UCSD-AML1 (cell line): ENCODE data around the gene ATP6V0A4.
"Not testable (repeated sequence)": the region's sequence is repeated elsewhere in the genome, so short reads cannot be mapped to it uniquely, and the experiment has no call there.

Experiments used
- DNase-seq: peaks from one replicate; lab custom pipeline; 2025; ENCODE audit not compliant: unreplicated experiment; lab: John Stamatoyannopoulos, UW

ATP6V0A4 gene

GRCh38 chr7:138752518-138753149, 45.4 kb downstream of the ATP6V0A4 start:
- no peak for DNase-seq

- no peak for DNase-seq
Observed at GRCh38 chr7:138750901-138751464, 47.0 kb downstream of the ATP6V0A4 start.

- no peak for DNase-seq
Observed at GRCh38 chr7:138750473-138750872, 47.5 kb downstream of the ATP6V0A4 start.

- no peak for DNase-seq
Observed at GRCh38 chr7:138749960-138750359, 48.0 kb downstream of the ATP6V0A4 start.

- no peak for DNase-seq
Observed at GRCh38 chr7:138748666-138749065, 49.3 kb downstream of the ATP6V0A4 start.

- no peak for DNase-seq
Observed at GRCh38 chr7:138746073-138746472, 51.9 kb downstream of the ATP6V0A4 start.

- DNase-seq = no peak
Observed at GRCh38 chr7:138745189-138745588, 52.8 kb downstream of the ATP6V0A4 start.

DNA sequence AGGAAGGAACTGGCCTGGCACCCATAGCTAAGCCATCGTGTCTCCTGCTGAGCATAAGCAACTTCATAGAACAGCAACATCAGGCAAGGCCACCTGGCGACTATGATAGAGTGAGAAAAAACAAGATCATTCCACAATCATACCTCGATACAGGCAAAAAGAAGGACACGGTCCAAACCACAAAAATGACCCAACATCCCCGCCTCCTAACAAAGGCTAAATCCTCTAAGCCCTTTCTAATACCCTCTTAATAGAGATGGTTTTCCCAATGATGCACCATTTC, 56.6 kb downstream of the ATP6V0A4 start:
- DNase-seq = no peak

DNA sequence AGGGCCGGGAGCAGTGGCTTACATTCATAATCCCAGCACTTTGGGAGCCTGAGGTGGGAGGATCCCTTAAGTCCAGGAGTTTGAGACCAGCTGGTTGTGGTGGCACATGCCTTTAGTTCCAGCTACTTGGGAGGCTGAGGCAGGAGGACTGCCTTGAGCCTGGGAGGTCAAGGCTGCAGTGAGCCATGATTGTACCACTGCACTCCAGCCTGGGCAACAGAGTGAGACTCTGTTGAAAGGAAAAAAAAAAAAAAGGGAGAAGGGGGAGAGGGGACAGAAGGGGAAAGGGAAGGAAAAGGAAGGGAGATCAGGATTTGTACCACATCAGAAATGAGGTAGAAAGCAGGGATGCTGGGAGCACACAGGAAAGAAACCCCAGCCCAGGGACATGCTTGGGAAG, 58.1 kb downstream of the ATP6V0A4 start:
- DNase-seq = no peak

DNA sequence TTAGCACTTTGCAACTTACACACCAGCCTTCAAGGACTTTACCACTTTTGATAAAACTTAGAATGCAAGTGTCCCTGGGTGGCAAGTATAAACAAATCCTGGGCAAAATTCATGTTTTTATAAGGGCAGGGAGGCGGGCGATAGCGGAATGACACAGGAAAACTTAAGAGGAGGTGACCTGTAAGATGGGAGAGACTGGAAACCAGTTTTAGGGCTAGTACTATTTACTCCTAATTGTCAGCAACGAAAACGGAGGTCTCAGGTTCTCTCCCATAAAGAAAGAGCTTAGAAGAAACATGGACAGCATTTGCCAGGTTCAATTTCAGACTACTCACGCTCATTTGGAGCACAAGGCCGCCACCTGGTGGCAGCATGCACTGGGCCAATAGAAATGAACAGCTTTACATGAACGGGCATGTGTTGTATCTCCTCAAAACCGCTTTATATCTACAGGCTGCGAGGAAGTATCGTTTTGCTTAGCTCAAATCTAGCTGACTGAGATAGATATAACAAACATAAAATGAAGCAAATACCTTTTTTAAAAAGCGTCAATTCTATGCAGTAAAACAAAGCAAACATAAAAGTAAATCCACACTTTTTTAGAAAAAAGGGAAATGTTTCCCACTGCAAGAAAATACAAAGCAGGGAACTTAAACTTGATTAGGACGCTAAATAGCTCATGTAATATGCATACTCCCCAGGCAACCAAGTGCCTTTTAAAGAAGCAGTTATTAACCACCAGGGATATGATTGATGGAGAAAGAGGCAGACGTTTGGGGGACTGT, 59.3 kb downstream of the ATP6V0A4 start:
- DNase-seq = peak; percentile 83

DNA sequence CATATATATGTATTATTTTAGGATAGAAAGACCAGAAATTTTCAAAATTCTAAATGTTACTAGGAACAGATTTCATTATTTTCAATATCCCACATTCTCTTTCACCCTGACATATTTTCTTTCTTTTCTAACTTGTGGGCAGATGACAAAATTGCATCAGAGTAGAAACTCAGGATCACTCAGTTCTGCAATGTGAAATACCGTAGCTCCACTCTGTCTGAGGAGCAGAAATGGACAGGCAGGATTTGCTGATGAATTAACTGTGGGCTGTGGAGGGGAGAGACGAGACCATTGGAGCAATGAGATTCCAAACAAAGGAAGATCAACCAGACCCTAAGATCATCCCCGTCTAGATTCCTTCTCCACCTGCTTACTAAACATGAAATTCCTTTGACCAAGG, 59.9 kb downstream of the ATP6V0A4 start:
- DNase-seq = no peak

DNA sequence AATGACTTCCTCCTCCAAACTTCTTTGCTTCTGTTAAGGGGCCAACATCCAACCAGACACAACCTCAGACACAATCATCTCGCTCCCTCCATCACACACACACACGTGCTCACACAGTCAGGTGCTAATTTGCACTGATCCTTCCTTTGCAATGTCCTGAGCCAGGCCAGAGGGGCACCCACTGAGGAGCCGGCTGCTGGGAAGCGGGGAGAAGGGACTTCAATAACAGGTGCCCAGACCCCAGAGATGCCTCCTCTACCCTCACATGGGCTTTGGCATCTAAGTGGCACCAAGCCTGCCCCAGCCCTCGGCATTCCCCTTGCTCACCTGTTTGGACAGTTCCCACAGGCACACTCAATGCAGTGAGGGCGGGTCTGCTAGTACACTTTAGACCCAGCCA, 62.6 kb downstream of the ATP6V0A4 start:
- no peak for DNase-seq

DNA sequence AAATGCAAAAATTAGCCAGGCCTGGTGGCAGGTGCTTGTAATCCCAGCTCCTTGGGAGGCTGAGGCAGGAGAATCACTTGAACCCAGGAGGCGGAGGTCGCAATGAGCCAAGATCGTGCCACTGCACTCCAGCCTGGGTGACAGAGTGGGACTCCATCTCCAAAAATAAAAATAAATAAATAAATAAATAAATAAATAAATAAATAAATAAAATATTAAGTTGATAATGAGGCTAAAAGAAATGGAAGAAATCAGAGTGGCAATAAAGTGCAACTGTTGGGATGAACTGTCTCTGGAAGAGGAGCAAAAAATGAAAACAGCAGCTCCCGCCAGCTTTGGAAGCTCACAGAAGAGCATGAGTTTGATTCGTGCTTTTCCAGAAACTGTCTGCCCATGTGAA, 66.3 kb downstream of the ATP6V0A4 start:
- not testable (repeated sequence) for DNase-seq

GRCh38 chr7:138729444-138729843, 68.6 kb downstream of the ATP6V0A4 start:
- no peak for DNase-seq

- no peak for DNase-seq
Observed at GRCh38 chr7:138727336-138728099, 70.5 kb downstream of the ATP6V0A4 start.

GRCh38 chr7:138726288-138726687, 71.7 kb downstream of the ATP6V0A4 start:
- DNase-seq = no peak

- DNase-seq = no peak
Observed at GRCh38 chr7:138720286-138720685, 77.7 kb downstream of the ATP6V0A4 start.

DNA sequence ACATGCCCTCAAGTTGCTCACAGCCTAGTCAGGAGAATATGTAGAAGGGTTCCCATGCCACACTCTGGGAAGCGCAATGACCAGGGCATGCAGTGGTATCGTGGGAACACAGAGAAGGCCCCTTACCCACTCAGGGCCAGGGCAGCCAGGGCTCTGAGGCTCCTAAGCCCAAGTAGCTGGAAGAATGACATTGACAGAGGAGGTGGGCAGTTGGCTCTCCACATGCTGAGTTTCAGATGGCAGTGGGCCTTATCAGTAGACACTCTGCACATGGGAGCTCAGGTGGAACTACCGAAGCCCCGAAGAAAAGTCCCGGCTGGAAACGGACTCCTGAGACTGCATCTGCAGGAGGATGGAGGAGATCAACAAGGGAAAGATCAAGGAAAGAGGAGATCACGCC, 81.1 kb downstream of the ATP6V0A4 start:
- DNase-seq = no peak

- DNase-seq = no peak
Observed at GRCh38 chr7:138713191-138713590, 84.8 kb downstream of the ATP6V0A4 start.

DNA sequence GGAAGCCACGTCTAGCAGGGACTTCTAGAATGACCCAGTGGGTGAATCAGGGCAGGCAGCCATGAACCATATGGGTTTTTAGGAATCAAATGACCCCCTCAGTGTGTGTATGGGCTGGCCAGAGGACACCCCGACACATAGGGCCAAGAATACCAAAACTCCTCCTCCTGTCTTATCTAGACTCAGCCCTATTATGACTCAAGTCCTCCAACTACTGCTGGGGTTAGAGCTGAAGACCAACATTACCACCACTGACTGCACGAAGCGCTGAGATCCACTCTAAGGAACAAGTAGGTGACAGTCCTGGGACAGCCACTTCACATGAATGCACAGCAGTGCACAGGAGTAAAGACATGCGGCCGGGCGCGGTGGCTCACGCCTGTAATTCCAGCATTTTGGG, 85.3 kb downstream of the ATP6V0A4 start:
- no peak for DNase-seq

GRCh38 chr7:138710536-138711385, 87.2 kb downstream of the ATP6V0A4 start:
- no peak for DNase-seq
